Osteoblast (primary cell): ENCODE results near the gene GCK. TPM values are rescaled to one million over a fixed set of nuclear protein-coding genes. Genes with fewer than 3 reads are reported as not detected.

Experiments
- DNase-seq: peaks from one replicate; pipeline ENCODE4 v3.0.0; 2011; ENCODE audit warnings: low spot score, mixed read lengths; ENCODE audit not compliant: insufficient read length; ENCODE audit errors: missing footprints
- H2AFZ ChIP-seq: 2 replicates; pipeline ENCODE4 v1.6.0; 2011; ENCODE audit warnings: mild to moderate bottlenecking, low read length
- H3K27ac ChIP-seq: 2 replicates; pipeline ENCODE4 v1.5.1; 2011; ENCODE audit warnings: mild to moderate bottlenecking, low read depth, low read length, moderate library complexity
- H3K27me3 ChIP-seq: 2 replicates; pipeline ENCODE4 v1.6.0; 2012; ENCODE audit warnings: mild to moderate bottlenecking, control low read depth, inconsistent platforms, low read length, moderate library complexity; ENCODE audit not compliant: insufficient read depth
- H3K36me3 ChIP-seq: 2 replicates; pipeline ENCODE4 v1.5.1; 2011; ENCODE audit warnings: mild to moderate bottlenecking, low read length, control low read depth, moderate library complexity; ENCODE audit not compliant: insufficient read depth
- H3K4me1 ChIP-seq: 2 replicates; pipeline ENCODE4 v1.5.1; 2011; ENCODE audit warnings: mild to moderate bottlenecking, low read length, control low read depth, moderate library complexity; ENCODE audit not compliant: insufficient read depth
- H3K4me2 ChIP-seq: 2 replicates; pipeline ENCODE4 v1.6.0; 2011; ENCODE audit warnings: mild to moderate bottlenecking, low read length; ENCODE audit not compliant: insufficient read depth
- H3K4me3 ChIP-seq: fragments of 200-600 bp; sonication (generic); 3 replicates; pipeline ENCODE4 v1.5.1; 2012; ENCODE audit warnings: mild to moderate bottlenecking, low read length, inconsistent platforms; ENCODE audit not compliant: insufficient read depth
- H3K79me2 ChIP-seq: 2 replicates; pipeline ENCODE4 v1.6.0; 2012; ENCODE audit warnings: mild to moderate bottlenecking, low read length, control low read depth, inconsistent platforms; ENCODE audit not compliant: insufficient read depth
- H3K9me3 ChIP-seq: 2 replicates; pipeline ENCODE4 v1.5.1; 2011; ENCODE audit warnings: low read depth, low read length, control low read depth
- H4K20me1 ChIP-seq: 2 replicates; pipeline ENCODE4 v1.6.0; 2012; ENCODE audit warnings: mild to moderate bottlenecking, low read length, control low read depth; ENCODE audit not compliant: insufficient read depth
- total RNA-seq: library from RNA; depleted of rRNA; stranded (reverse); fragments of >200 nt; gene quantifications from 2 replicates; pipeline ENCODE4 v1.2.3, GENCODE V29; 2012
- TF ChIP-seq, protein P1 (sequence below): IDR thresholded peaks from 2 replicates; pipeline ENCODE4 v1.5.1; 2011; ENCODE audit warnings: mild to moderate bottlenecking, low read depth, low read length, moderate library complexity; ENCODE audit errors: extremely low read depth

GCK gene
- total RNA-seq, 1 donor = not detected

DNA sequence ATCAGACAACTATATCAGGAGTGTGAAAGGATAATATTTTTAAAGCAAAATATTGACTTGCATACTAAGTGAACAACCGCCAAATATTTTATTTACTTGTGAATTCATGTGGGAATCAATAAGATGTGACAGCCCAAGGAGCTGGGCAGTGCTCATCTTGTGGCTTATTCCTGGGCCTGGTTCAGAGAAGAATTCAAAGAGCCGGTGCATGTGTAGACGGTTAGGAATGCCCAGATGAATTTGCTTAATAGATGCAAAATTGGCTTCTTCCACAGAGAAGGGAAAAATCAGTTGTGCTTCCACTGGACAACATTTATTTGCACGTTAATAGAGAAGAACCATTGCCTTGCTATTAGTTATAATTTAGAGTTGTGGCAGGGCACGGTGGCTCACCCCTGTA, 52.5 kb downstream of the GCK start:
- Histone ChIP-seq H3K27me3 (no peaks in the 10 kb centered on the region), H2AFZ (no peak overlapping the region), H3K4me1 (peaks cover 9% of the 10 kb centered on the region), H3K27ac (no peak overlapping the region), H3K36me3 (no peaks in the 10 kb centered on the region), H3K4me3 (no peak overlapping the region), H4K20me1 (no peaks in the 10 kb centered on the region), H3K4me2 (no peak overlapping the region), H3K79me2 (no peaks in the 10 kb centered on the region), H3K9me3 (no peaks in the 10 kb centered on the region)
- TF ChIP-seq, protein P1, sequence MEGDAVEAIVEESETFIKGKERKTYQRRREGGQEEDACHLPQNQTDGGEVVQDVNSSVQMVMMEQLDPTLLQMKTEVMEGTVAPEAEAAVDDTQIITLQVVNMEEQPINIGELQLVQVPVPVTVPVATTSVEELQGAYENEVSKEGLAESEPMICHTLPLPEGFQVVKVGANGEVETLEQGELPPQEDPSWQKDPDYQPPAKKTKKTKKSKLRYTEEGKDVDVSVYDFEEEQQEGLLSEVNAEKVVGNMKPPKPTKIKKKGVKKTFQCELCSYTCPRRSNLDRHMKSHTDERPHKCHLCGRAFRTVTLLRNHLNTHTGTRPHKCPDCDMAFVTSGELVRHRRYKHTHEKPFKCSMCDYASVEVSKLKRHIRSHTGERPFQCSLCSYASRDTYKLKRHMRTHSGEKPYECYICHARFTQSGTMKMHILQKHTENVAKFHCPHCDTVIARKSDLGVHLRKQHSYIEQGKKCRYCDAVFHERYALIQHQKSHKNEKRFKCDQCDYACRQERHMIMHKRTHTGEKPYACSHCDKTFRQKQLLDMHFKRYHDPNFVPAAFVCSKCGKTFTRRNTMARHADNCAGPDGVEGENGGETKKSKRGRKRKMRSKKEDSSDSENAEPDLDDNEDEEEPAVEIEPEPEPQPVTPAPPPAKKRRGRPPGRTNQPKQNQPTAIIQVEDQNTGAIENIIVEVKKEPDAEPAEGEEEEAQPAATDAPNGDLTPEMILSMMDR = no peak
- DNase-seq = peak; percentile 60

DNA sequence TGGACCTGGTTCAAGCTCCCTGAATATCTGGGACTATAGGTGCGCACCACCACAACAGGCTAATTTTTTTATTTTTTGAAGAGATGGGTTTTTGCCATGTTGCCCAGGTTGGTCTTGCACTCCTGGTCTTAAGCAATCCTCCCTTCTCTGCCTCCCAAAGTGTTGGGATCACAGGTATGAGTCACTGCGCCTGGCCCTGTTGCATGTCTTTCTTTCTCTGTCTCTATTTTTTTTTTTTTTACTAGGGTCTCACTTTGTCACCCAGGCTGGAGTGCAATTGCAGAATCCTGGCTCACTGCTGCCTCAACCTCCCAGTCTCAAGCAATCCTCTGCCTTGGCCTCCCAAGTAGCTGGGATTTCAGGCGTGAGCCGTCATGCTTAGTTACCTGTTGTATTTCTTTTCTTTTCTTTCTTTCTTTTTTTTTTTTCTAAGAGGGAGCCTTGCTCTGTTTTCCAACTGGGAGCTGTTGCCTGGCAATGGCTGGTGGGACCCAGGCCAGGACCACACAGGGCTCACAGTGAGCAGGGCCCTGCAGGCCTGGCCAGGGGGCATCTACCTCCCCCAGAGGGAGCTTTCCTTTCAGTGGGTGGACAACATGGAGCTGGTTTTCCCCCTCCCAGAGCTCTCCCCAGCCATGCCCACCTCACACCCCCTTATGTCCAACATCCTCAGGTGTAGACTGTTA, 54.2 kb downstream of the GCK start:
- Histone ChIP-seq H3K9me3 (no peaks in the 10 kb centered on the region), H3K27me3 (no peaks in the 10 kb centered on the region), H3K27ac (no peak overlapping the region), H3K4me1 (peaks cover 9% of the 10 kb centered on the region), H2AFZ (no peak overlapping the region), H3K36me3 (no peaks in the 10 kb centered on the region), H3K79me2 (no peaks in the 10 kb centered on the region), H3K4me2 (no peak overlapping the region), H4K20me1 (no peaks in the 10 kb centered on the region), H3K4me3 (no peak overlapping the region)
- TF ChIP-seq, protein P1 = no peak
- DNase-seq = peak; percentile 52

DNA sequence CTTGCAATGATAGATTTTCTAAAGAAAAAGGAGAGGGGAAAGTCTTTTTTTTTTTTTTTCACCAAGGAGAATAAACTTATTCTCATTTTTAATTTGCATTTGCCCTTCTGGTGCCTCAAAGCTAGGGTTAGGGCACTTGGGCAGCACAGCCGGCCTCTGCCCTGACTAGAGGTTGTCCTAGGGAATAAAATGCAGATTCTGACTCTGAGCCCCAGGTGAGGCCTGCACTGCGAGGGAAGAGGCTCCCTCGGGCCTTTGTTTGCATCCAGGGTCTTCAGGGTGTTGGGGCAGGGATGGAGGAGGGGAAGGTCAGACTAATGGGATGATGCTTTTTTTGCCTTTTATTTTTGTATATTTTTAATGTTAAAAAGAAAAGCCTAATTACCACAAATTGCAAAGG, 55.9 kb downstream of the GCK start:
- Histone ChIP-seq H3K9me3 (no peaks in the 10 kb centered on the region), H3K27ac (no peak overlapping the region), H4K20me1 (no peaks in the 10 kb centered on the region), H2AFZ (no peak overlapping the region), H3K4me2 (no peak overlapping the region), H3K27me3 (no peaks in the 10 kb centered on the region), H3K4me3 (no peak overlapping the region), H3K36me3 (no peaks in the 10 kb centered on the region), H3K4me1 (peaks cover 9% of the 10 kb centered on the region), H3K79me2 (no peaks in the 10 kb centered on the region)
- TF ChIP-seq, protein P1 = no peak
- DNase-seq = peak; percentile 78

DNA sequence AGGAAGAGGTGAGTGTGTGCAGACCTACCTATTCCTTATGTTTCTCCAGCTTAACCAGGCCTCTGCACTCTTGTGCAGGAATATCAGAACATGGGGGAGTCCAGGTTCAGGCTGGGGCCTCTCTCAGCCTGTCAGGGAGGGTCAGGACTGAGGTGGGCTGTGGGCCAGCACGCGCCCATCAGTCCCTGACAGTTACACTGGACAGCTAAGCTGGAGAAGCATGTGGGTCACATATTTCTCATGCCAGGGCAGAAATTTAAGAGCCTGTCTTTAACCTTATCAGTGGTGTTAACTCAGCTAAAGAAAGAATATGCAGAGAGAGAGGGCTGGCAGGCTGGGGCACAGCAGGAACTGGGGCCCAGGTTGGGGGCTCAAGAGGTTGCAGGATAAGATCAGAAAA, 57.2 kb downstream of the GCK start:
- Histone ChIP-seq H4K20me1 (no peaks in the 10 kb centered on the region), H3K27me3 (no peaks in the 10 kb centered on the region), H3K4me1 (peaks cover 9% of the 10 kb centered on the region), H3K4me2 (no peak overlapping the region), H2AFZ (no peak overlapping the region), H3K4me3 (no peak overlapping the region), H3K27ac (no peak overlapping the region), H3K36me3 (no peaks in the 10 kb centered on the region), H3K9me3 (no peaks in the 10 kb centered on the region), H3K79me2 (no peaks in the 10 kb centered on the region)
- DNase-seq = peak; percentile 69
- TF ChIP-seq, protein P1 = no peak
